HG02642 (cell line): ENCODE measurements around the gene TRIM54.
"Not testable (repeated sequence)": the region's sequence is repeated elsewhere in the genome, so short reads cannot be mapped to it uniquely, and the experiment has no call there.

Source experiments
- ATAC-seq: cut with Tn5 transposase; IDR thresholded peaks from one replicate; pipeline ENCODE4 v1.9.1; 2021; ENCODE audit warnings: mild to moderate bottlenecking; ENCODE audit not compliant: unreplicated experiment, poor library complexity

Gene TRIM54

DNA sequence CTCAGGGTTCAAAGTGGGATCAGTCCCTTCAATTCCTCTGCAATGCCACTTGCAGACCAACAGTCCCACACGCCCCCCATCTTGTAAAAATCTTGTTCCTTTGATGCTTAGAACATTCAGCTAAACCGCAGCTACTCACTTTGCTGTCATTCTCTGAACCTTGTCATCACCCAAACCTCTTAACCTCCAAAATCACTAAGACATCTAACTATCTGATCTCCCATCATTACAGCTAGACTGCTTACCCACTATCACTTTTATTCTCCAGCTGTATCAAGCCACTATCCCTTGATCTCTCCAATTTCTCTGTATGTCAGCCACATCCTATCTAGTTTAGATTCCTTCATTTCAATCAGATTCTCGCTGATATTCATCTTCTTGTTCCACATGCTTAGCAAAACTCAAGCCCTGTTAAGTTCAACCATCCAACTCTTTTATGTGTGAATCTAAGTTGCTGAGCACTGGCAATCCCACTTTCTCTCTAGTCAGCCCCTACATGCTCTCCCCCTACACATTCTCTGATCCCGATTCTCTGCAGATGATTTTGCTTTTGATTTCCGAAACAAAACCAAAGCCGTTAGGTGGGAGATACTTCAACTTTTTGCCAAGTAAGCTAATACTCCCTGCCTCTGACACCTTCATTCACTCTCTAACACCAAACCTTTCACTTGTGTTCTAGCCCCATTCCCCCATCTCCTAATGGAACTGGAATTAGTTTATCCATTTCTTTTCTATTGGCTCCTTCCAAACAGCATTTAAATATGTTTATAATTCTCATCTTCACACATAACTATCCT, 69.8 kb downstream of the TRIM54 start:
- no peak for ATAC-seq

DNA sequence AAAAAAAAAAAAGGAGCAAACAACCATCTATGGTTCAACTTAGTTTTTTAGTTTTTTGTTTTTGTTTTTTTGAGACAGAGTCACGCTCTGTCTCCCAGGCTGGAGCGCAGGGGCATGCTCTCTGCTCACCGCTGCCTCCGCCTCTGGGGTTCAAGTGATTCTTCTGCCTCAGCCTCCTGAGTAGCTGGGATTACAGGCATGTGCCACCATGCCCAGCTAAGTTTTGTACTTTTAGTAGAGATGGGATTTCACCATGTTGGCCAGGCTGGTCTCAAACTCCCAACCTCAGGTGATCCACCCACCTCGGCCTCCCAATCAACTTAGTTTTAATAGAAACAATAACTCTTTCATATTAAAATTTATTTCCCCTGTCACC, 71.1 kb downstream of the TRIM54 start:
- ATAC-seq, result not testable (repeated sequence)

DNA sequence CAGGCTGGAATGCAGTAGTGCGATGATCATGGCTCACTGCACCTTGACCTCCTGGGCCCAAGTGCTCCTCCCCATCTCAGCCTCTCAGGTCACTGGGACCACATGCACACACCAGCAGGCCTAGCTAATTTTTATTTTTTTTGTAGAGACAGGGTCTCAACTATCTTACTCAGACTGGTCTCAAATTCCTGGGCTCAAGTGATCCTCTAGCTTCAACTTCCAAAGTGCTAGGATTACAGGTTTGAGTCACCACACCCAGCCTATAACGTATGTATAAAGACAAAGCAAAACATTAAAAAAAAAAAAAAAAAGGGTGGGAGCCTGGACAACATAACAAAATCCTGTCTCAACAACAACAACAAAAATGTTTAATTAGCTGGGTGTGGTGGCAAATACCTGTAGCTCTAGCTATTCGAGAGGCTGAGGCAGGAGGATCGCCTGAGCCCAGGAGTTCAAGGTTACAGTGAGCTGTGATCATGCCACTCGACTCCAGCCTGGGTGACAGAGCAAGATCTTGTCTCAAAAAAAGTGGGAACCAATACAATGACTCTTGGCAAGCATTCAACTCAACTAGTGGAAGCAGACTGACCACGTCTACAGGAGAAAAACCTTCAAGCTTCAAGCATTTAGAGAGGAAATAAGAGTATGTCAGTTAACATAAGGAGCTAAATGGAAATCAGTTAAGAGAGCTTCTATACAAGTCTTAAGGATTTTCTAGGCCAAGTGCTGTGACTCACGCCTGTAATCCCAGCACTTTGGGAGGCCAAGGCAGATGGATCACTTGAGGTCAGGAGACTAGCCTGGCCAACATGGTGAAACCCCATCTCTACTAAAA, 71.8 kb downstream of the TRIM54 start:
- ATAC-seq, result no peak

- no peak for ATAC-seq
Measured at GRCh38 chr2:27354597-27354927, 72.3 kb downstream of the TRIM54 start.

DNA sequence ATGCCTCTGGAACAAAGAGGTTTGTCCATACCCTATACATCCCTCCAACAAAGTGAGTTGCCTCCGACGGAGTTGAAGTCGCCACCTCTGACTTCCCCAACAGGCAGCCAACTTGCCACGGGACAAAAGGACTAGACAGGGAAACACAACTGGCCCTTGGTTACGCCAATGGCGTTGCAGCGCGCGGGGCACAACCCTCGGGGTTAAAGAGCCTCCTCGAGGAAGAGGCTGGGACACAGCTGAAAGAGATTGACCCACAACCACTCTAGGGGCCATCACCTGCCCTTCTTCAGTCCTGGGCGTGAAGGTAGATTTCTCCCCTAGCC, 73.8 kb downstream of the TRIM54 start:
- peak; percentile 34 for ATAC-seq

GRCh38 chr2:27356382-27357181, 74.4 kb downstream of the TRIM54 start, which contains the start of gene GTF3C2:
Gene GTF3C2 (minus strand): TSS chr2:27356764. CDS start chr2:27343554, 13,210 bp downstream.
- peak; percentile 89 for ATAC-seq
